BLaER1 treated with 17β-estradiol and CSF1 and Interleukin-3, amounts not matched to agents 10 nM and 100 nM (cell line): ENCODE measurements around the gene NR0B2.
"Not testable (repeated sequence)": the region's sequence is repeated elsewhere in the genome, so short reads cannot be mapped to it uniquely, and the experiment has no call there.

Experiments used
- H3K27ac ChIP-seq, 11 experiments: shearing (Covaris generic); formaldehyde crosslinking; 2 replicates each; pipeline ENCODE4 v1.8.1; 2022
- H3K27me3 ChIP-seq, 11 experiments: shearing (Covaris generic); formaldehyde crosslinking; 2 replicates each; pipeline ENCODE4 v1.8.1; 2022
- H3K36me3 ChIP-seq, 11 experiments: shearing (Covaris generic); formaldehyde crosslinking; 2 replicates each; pipeline ENCODE4 v1.8.1; 2022
- H3K4me1 ChIP-seq, 10 experiments: shearing (Covaris generic); formaldehyde crosslinking; 2 replicates each; pipeline ENCODE4 v1.8.1; 2022
- H3K4me2 ChIP-seq, 11 experiments: shearing (Covaris generic); formaldehyde crosslinking; 2 replicates each; pipeline ENCODE4 v1.8.1; 2022
- H3K4me3 ChIP-seq, 10 experiments: shearing (Covaris generic); formaldehyde crosslinking; 2 replicates each; pipeline ENCODE4 v1.8.1; 2022
- H3K9ac ChIP-seq, 11 experiments: shearing (Covaris generic); formaldehyde crosslinking; 2 replicates each; pipeline ENCODE4 v1.8.1; 2022
- H3K9me3 ChIP-seq, 11 experiments: shearing (Covaris generic); formaldehyde crosslinking; replicated peaks in 1 of 11; 2 replicates each; pipeline ENCODE4 v1.8.1; 2022
- H4K20me1 ChIP-seq, 11 experiments: shearing (Covaris generic); formaldehyde crosslinking; 2 replicates each; pipeline ENCODE4 v1.8.1; 2022
- Cebpa-rat ChIP-seq, 11 experiments: shearing (Covaris generic); IDR thresholded peaks; 2 replicates each; pipeline ENCODE4 v1.8.1; 2022

Gene NR0B2

DNA sequence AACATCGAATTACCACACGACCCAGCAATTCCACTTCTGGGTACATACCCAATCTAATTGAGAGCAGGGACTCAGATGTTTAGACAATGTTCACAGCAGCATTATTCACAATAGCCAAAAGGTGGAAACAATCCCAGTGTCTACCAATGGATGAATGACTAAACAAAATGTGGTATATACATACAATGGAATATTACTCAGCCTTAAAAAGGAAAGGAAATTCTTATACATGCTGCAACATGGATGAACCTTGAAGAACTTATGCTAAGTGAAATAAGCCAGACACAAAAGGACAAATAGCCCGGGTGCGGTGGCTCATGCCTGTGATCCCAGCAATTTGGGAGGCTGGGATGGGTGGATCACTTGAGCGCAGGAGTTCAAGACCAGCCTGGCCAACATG is 39.6 kb upstream of the NR0B2 start:
- Histone ChIP-seq H3K4me1 (peaks cover 16 to 23% (median 20%) of the 10 kb centered on the region in 10 experiments), H4K20me1 (no peaks in the 10 kb centered on the region; a peak in 1 of 22 replicates), H3K4me2 (no peak overlapping the region), H3K27ac (no peak overlapping the region), H3K9ac (no peak overlapping the region), H3K36me3 (peaks cover 0 to 5% (median 2%) of the 10 kb centered on the region in 11 experiments; a peak in 9 of 22 replicates), H3K4me3 (no peak overlapping the region), H3K27me3 (peaks cover 4 to 10% (median 7%) of the 10 kb centered on the region in 11 experiments), H3K9me3 (peaks cover 0 to 18% (median 12%) of the 10 kb centered on the region in 11 experiments; a peak in 15 of 22 replicates)
- no peak for TF ChIP-seq Cebpa-rat (IDR thresholded peaks at IDR 0.05)

DNA sequence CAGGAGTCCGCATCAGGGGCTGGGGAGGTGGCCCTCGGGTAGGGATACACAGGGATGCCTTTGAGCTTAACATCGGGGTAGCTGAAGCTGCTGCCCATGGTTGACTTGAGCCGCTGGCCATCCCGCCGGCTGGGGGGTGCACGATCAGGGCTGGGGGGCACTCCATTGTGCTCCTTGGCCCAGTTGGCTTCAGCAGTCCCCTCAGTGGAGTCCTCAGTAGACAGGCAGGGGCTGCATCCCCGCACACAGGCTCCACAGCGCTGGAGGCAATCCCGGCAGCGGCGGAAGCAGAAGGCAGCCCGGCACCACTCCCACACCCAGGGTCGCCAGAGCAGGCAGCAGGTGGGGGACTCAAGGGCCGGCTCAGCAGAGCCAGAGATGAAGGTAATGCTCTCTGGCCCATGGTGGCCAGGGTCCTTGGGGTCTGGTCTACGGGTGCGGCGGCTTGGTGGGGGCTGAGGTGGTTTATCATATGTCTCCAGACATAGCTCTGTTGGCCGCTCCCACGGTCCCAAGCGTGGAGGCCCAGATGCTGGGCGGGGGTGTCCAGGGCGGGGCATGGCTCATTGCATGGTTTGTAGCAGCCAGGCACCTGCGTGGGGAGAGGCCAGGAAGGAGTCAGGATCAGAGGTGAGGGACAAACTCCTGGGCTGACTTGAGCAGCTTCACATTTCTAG is 38.2 kb upstream of the NR0B2 start:
- Histone ChIP-seq H3K4me1 (peaks cover 16 to 23% (median 20%) of the 10 kb centered on the region in 10 experiments), H3K4me2 (no peak overlapping the region), H4K20me1 (peaks cover 0 to 2% (median 0%) of the 10 kb centered on the region in 11 experiments; a peak in 2 of 22 replicates), H3K9me3 (peaks cover 0 to 17% (median 12%) of the 10 kb centered on the region in 11 experiments; a peak in 15 of 22 replicates), H3K4me3 (no peak overlapping the region), H3K36me3 (peaks cover 4 to 19% (median 14%) of the 10 kb centered on the region in 11 experiments; a peak in 20 of 22 replicates), H3K27ac (no peak overlapping the region), H3K9ac (no peak overlapping the region), H3K27me3 (peaks cover 0 to under 1% (median 0%) of the 10 kb centered on the region in 11 experiments; a peak in 2 of 22 replicates)
- TF ChIP-seq Cebpa-rat (IDR thresholded peaks at IDR 0.05): no peak

DNA sequence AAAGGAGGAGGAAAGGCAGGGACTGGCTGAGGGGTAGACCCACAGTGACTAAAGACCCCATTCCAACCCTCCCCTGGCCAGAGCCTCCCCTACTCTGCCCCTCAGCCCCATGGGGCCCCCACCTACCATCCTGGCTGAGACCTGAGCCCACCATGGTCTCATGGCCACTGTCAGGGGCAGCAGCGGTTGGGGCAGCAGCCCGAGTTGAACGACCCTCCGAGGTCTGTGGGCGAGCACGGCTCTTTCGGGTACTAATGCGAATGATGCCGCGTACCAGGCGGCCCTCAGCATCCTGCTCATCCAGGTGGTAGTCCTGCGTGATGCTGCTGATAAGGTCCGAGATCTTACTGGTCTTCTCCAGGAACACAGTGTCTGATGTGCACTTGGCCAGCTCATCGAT is 37.4 kb upstream of the NR0B2 start:
- Histone ChIP-seq H3K4me2 (peak overlapping the region in 4 of 11 experiments; percentile 11 to 60 (median 51); a peak in 6 of 22 replicates), H3K9ac (0 out of 22 replicates have a peak overlapping the region, but pooled peaks of 1 of the 11 experiments have one; percentile 15), H3K4me1 (peaks cover 16 to 23% (median 20%) of the 10 kb centered on the region in 10 experiments), H3K4me3 (no peak overlapping the region), H4K20me1 (peaks cover 0 to 8% (median 0%) of the 10 kb centered on the region in 11 experiments; a peak in 2 of 22 replicates), H3K27me3 (no peaks in the 10 kb centered on the region), H3K36me3 (peaks cover 11 to 26% (median 22%) of the 10 kb centered on the region in 11 experiments), H3K9me3 (peaks cover 0 to 14% (median 8%) of the 10 kb centered on the region in 11 experiments; a peak in 15 of 22 replicates), H3K27ac (peak overlapping the region in 3 of 11 experiments; percentile 9 to 37 (median 27); a peak in 2 of 22 replicates)
- no peak for TF ChIP-seq Cebpa-rat (IDR thresholded peaks at IDR 0.05)

DNA sequence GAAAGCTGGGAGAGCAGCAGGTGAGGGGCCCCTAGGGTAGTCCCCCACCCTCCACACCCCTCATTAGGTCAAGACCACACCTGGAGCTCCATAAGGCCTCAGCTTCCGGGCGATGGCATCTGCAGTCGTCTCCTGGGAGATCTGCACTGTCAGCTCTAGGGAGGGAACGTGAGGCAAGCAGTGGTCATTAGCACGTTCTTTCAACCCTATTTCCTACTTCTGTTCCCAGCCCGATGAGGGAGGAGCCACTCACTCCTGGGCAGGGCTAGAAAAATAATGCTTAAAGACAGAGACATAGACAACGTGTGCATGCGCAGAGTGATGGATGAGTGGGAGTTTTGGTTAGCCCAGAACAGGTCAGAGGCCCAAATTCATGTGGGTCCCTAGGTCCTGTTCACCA is 36.8 kb upstream of the NR0B2 start:
- H3K4me2 ChIP-seq: peak overlapping the region; percentile 11 to 63 (median 53)
- peaks cover 0 to 8% (median 0%) of the 10 kb centered on the region in 11 experiments; a peak in 4 of 22 replicates for H4K20me1 ChIP-seq
- H3K27me3 ChIP-seq: no peaks in the 10 kb centered on the region
- H3K9ac ChIP-seq: 0 out of 22 replicates have a peak overlapping the region, but pooled peaks of 1 of the 11 experiments have one; percentile 15
- H3K36me3 ChIP-seq: peaks cover 17 to 32% (median 28%) of the 10 kb centered on the region in 11 experiments
- H3K4me1 ChIP-seq: peaks cover 16 to 23% (median 20%) of the 10 kb centered on the region in 10 experiments
- H3K27ac ChIP-seq: peak overlapping the region in 4 of 11 experiments; percentile 9 to 37 (median 22); a peak in 5 of 22 replicates
- no peak overlapping the region for H3K4me3 ChIP-seq
- no peak for TF ChIP-seq Cebpa-rat (IDR thresholded peaks at IDR 0.05)
- peaks cover 0 to 8% (median 2%) of the 10 kb centered on the region in 11 experiments; a peak in 8 of 22 replicates for H3K9me3 ChIP-seq

DNA sequence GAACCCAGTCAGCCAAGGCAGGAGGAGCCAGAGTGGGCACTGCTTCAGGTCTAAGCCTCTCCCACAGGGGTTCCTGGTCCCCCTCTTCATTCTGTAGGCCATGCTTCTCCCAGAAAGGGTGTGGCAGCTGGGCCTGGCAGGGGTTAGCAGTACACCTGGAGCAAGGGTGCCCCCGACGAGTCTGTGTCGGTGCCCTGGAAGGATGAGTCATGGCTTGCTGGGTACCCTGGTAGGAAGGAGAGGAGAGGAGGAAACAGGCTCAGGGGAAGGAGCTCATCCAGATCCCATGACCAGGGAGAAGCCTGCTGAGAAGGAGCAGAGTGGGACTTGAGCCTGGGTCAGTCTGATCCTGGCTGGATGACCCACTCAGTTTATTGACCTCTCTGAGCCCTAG is 36.1 kb upstream of the NR0B2 start:
- H3K9me3 ChIP-seq: 0 out of 22 replicates have a peak, but pooled peaks cover 0 to 5% (median 0%) of the 10 kb centered on the region in 11 experiments
- H3K36me3 ChIP-seq: peaks cover 24 to 39% (median 35%) of the 10 kb centered on the region in 11 experiments
- H3K4me3 ChIP-seq: no peak overlapping the region
- no peaks in the 10 kb centered on the region for H3K27me3 ChIP-seq
- peak overlapping the region; percentile 11 to 63 (median 53); a peak in 21 of 22 replicates for H3K4me2 ChIP-seq
- no peak for TF ChIP-seq Cebpa-rat (IDR thresholded peaks at IDR 0.05)
- H3K27ac ChIP-seq: peak overlapping the region in 4 of 11 experiments; percentile 4 to 37 (median 20); a peak in 3 of 22 replicates
- peaks cover 16 to 23% (median 20%) of the 10 kb centered on the region in 10 experiments for H3K4me1 ChIP-seq
- H4K20me1 ChIP-seq: peaks cover 0 to 10% (median 0%) of the 10 kb centered on the region in 11 experiments; a peak in 4 of 22 replicates
- H3K9ac ChIP-seq: no peak overlapping the region

DNA sequence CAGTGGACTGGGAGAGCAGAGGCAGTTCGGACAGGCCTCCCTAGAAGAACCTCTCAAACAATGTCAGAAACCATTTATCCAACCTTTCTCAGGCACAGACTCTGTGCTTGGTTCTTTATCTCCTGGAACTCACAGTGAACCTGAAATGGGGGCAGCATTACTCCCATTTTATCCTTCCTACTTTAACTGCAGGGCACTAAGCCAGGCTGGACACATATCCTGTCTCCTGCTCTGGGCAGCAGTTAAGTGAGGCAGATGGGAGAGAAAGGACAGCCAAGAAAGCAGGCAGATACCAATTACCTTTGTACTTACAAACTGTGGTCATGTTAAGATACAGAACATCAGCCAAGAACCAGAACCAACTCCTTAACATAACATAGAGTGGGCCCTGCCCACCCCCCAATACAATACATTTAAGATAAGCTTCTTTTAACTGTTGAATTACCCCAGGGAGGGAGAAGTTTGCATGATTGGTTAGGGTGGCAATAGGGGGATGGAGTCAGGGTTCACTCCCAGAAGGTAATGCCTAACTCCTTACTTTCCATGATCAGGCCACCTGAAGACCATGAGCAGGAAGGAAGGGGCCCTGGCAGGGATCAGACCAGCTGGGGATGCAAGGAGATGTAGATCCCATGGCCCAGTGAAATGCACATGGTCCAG is 35.6 kb upstream of the NR0B2 start:
- Histone ChIP-seq H3K27ac (0 out of 22 replicates have a peak overlapping the region, but pooled peaks of 2 of the 11 experiments have one; percentile 4 to 37), H3K4me2 (peak overlapping the region; percentile 11 to 63 (median 53); a peak in 17 of 22 replicates), H3K4me1 (peaks cover 16 to 23% (median 20%) of the 10 kb centered on the region in 10 experiments), H3K9me3 (0 out of 22 replicates have a peak, but pooled peaks cover 0 to 5% (median 0%) of the 10 kb centered on the region in 11 experiments), H4K20me1 (peaks cover 0 to 10% (median 0%) of the 10 kb centered on the region in 11 experiments; a peak in 4 of 22 replicates), H3K27me3 (no peaks in the 10 kb centered on the region), H3K36me3 (peaks cover 29 to 44% (median 40%) of the 10 kb centered on the region in 11 experiments), H3K9ac (no peak overlapping the region), H3K4me3 (no peak overlapping the region)
- TF ChIP-seq Cebpa-rat (IDR thresholded peaks at IDR 0.05): no peak

DNA sequence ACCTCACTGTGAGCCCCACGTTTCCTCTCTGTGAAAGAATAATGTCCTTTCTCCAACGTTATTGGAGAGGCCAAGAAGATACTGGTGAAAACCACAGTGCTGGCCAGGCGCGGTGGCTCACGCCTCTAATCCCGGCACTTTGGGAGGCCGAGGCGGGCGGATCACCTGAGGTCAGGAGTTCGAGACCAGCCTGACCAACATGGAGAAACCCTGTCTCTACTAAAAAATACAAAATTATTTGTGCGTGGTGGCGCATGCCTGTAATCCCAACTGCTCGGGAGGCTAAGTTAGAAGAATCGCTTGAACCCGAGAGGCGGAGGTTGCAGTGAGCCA is 34.9 kb upstream of the NR0B2 start:
- not testable (repeated sequence) for H3K9ac ChIP-seq, H3K27me3 ChIP-seq, H3K9me3 ChIP-seq, H3K4me3 ChIP-seq, H3K4me2 ChIP-seq, H3K27ac ChIP-seq
- H3K4me1 ChIP-seq: peaks cover 16 to 23% (median 20%) of the 10 kb centered on the region in 10 experiments
- peaks cover 36 to 51% (median 47%) of the 10 kb centered on the region in 11 experiments for H3K36me3 ChIP-seq
- H4K20me1 ChIP-seq: peaks cover 0 to 11% (median 0%) of the 10 kb centered on the region in 11 experiments; a peak in 6 of 22 replicates

DNA sequence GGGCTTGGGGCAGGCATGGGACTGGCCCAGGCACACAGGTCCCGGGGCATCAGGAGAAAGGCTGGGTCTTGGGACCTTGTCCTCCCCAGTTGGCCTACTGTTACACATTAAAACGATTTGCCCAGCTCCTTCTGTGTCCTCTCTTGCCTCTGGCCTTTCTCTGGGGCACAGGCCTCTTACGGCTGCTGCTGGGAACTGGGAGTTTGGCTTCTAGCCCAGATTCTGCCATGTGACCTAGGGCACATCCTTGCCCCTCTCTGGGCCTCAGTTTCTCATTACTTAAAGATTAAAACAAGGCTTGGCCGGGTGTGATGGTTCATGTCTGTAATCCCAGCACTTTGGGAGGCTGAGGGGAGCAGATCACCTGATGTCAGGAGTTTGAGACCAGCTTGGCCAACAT is 32.5 kb upstream of the NR0B2 start:
- H3K36me3 ChIP-seq: peaks cover 60 to 75% (median 71%) of the 10 kb centered on the region in 11 experiments

More for the DNA sequence above, 32.5 kb upstream of the NR0B2 start:
- H3K4me2 ChIP-seq: no peak overlapping the region
- H4K20me1 ChIP-seq: peaks cover 0 to 29% (median 13%) of the 10 kb centered on the region in 11 experiments; a peak in 12 of 22 replicates
- H3K27me3 ChIP-seq: no peaks in the 10 kb centered on the region
- no peaks in the 10 kb centered on the region for H3K9me3 ChIP-seq
- no peak overlapping the region for H3K4me3 ChIP-seq
- no peak overlapping the region for H3K9ac ChIP-seq
- H3K27ac ChIP-seq: no peak overlapping the region
- TF ChIP-seq Cebpa-rat (IDR thresholded peaks at IDR 0.05): no peak
- H3K4me1 ChIP-seq: peaks cover 16 to 26% (median 21%) of the 10 kb centered on the region in 10 experiments
